HUES48 (cell line): ENCODE data around the gene KIAA1755.
A peak's percentile ranks its signal among the peaks of the same experiment; 100 is the strongest.
"Not testable (repeated sequence)": the region's sequence is repeated elsewhere in the genome, so short reads cannot be mapped to it uniquely, and the experiment has no call there.

ENCODE experiments used
- H3K27ac ChIP-seq: one replicate; pipeline ENCODE4 v1.7.0; 2013; ENCODE audit warnings: low read depth, low read length, inconsistent platforms
- H3K27me3 ChIP-seq: 2 replicates; pipeline ENCODE4 v1.6.1; 2013; ENCODE audit warnings: mild to moderate bottlenecking, low read length; ENCODE audit not compliant: control insufficient read depth, insufficient read depth
- H3K36me3 ChIP-seq: 2 replicates; pipeline ENCODE4 v1.6.1; 2013; ENCODE audit warnings: low read length; ENCODE audit not compliant: control insufficient read depth, insufficient read depth
- H3K4me1 ChIP-seq: 2 replicates; pipeline ENCODE4 v1.6.1; 2013; ENCODE audit warnings: mild to moderate bottlenecking, low read length; ENCODE audit not compliant: control insufficient read depth, insufficient read depth
- H3K4me3 ChIP-seq: 2 replicates; pipeline ENCODE4 v1.5.1; 2013; ENCODE audit warnings: mild to moderate bottlenecking, low read depth, low read length
- H3K9ac ChIP-seq: 2 replicates; pipeline ENCODE4 v1.6.1; 2013; ENCODE audit warnings: mild to moderate bottlenecking, low read depth, low read length, moderate library complexity
- H3K9me3 ChIP-seq: 2 replicates; pipeline ENCODE4 v1.6.1; 2013; ENCODE audit warnings: low read length; ENCODE audit not compliant: control insufficient read depth, insufficient read depth

The KIAA1755 gene

DNA sequence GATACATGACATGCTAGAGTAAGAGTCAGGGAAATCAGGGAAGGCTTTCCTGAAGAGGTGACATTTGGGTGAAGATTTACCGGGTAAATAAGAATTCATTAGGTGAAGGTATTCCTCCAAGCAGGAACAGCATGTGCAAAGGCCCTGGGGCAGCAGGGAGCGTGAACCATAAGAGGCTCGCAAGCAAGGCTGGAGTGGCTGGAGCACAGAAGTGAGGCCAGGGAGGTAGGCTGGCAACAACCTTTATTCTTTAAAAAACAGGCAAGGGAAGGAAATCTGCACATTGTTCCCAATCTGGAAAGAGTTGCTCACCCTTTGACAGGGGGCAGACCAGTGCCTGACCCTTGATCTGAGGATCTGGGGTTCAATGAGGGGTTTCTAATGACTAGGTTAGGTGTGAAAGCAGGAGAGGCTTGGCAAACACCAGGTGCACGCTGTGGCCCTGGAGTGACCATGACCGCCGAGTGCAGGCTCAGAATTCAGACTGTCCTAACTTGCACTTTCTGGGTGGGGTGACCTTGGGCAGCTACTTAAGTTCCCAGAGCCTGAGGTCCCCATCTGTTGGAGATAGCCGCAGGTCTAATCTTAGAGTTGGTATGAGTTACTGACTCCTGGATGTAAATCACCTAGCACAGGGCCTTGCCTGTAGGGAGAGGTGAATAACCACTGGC, 1.9 kb downstream of the KIAA1755 start:
- Histone ChIP-seq H3K36me3 (no peaks in the 10 kb centered on the region), H3K4me3 (no peak overlapping the region), H3K9me3 (no peaks in the 10 kb centered on the region), H3K27ac (no peak overlapping the region), H3K27me3 (peaks cover 18% of the 10 kb centered on the region), H3K9ac (no peak overlapping the region), H3K4me1 (peaks cover 5% of the 10 kb centered on the region; the same call in 1 of the 2 replicates)

DNA sequence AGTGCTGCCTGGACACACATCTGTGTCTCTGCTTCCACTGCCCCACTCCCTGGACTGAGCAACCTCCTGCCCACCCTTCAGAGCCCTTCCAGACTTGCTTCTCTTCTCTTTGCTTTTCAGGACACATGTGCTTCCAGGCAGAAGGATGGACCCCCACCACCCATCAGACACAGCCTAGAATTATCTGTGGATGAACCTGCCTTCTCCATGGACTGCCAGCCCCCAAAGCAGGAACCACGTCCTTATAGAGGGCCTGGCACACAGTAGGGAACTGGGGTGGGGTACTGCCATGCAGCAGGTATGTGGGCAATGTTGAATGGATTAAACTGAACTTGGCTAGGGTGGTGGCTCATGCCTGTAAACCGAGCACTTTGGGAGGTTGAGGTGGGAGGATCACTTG, 3.6 kb downstream of the KIAA1755 start:
- Histone ChIP-seq H3K4me3 (no peak overlapping the region), H3K36me3 (no peaks in the 10 kb centered on the region), H3K9ac (no peak overlapping the region), H3K27ac (no peak overlapping the region), H3K4me1 (peaks cover 15% of the 10 kb centered on the region), H3K9me3 (no peaks in the 10 kb centered on the region), H3K27me3 (peaks cover 18% of the 10 kb centered on the region)

DNA sequence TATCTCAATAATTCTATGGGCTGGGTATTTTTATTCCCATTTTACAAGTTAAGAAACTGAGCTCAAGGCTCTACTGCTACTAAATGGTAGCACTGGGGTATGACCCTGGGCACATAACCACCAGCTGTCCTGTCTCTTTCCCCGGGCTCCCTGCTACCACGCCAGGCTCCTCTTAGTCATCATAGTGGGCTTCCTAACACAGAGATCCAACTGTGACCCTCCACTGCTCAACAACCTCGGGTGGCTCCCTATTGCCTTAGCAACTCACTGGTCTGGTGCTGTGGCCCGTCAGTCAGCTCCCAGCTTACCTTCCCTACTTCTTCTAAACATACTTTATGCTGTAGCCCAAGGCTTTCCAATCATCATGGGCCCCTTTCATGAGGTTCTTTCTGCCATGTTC, 4.5 kb downstream of the KIAA1755 start:
- H3K9me3 ChIP-seq, result no peaks in the 10 kb centered on the region
- H3K36me3 ChIP-seq, result no peaks in the 10 kb centered on the region
- H3K27me3 ChIP-seq, result peaks cover 14% of the 10 kb centered on the region
- no peak overlapping the region for H3K9ac ChIP-seq
- H3K27ac ChIP-seq, result no peak overlapping the region
- no peak overlapping the region for H3K4me3 ChIP-seq
- H3K4me1 ChIP-seq, result peaks cover 15% of the 10 kb centered on the region

DNA sequence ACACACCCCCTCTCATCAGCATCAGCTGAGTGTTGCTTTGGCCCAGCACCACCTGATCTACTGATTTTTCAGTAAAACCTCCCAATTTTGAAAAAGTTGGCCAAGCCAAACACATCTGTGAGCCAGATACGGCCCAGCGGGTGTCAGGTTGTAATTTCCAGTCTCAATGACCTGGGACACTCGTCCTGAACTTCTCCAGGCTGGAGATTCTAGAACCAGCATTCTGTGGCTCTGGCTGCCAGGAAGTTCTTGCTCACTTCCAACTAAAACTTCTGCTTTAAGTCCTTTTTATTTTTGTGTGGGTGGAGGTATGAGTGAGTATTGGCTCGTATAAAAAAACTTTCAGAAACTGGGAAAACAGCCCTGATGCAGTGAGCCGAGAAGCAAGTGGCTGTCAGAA, 5.1 kb downstream of the KIAA1755 start:
- no peak overlapping the region for H3K9ac ChIP-seq
- H3K4me3 ChIP-seq, result no peak overlapping the region
- no peaks in the 10 kb centered on the region for H3K36me3 ChIP-seq
- no peaks in the 10 kb centered on the region for H3K9me3 ChIP-seq
- peaks cover 10% of the 10 kb centered on the region for H3K27me3 ChIP-seq
- no peak overlapping the region for H3K27ac ChIP-seq
- peaks cover 15% of the 10 kb centered on the region for H3K4me1 ChIP-seq

DNA sequence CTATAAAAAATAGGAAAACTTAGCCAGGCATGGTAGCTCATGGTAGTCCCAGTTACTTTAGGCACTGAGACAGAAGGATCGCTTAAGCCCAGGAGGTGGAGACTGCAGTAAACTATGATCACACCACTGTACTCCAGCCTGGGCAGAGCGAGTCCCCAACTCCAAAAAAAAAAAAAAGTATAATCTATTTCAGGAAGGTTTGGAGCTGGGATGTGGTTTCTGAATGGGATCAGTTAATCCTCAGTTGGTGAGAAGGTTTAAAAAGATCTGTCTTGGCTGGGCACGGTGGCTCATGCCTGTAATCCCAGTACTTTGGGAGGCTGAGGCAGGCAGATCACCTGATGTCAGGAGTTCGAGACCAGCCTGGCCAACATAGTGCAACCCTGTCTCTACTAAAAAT, 5.9 kb downstream of the KIAA1755 start:
- H3K36me3 ChIP-seq, H3K4me1 ChIP-seq, H3K27me3 ChIP-seq, H3K9ac ChIP-seq, H3K4me3 ChIP-seq, H3K27ac ChIP-seq, H3K9me3 ChIP-seq: not testable (repeated sequence)

DNA sequence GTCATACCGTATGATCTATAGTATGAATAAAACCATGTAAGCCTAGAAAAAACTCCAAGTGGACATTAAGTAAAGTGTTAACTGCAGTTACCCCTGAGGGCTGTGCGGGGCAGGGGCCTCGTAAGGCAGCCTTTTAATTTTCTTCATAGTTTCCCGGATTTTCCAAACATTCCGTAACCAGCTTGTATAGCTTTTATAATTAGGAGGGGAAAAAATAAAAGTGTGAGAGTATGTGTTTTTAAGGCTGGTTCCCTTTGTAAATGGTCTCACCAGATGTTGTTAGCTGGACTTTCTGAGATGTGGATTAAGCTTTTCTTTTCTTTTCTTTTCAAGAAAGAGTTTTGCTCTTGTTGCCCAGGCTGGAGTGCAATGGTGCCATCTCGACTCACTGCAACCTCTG, 7.0 kb downstream of the KIAA1755 start:
- Histone ChIP-seq H3K4me1 (peaks cover 10% of the 10 kb centered on the region), H3K27me3 (no peaks in the 10 kb centered on the region), H3K27ac (no peak overlapping the region), H3K9me3 (no peaks in the 10 kb centered on the region), H3K36me3 (no peaks in the 10 kb centered on the region), H3K4me3 (no peak overlapping the region), H3K9ac (no peak overlapping the region)

DNA sequence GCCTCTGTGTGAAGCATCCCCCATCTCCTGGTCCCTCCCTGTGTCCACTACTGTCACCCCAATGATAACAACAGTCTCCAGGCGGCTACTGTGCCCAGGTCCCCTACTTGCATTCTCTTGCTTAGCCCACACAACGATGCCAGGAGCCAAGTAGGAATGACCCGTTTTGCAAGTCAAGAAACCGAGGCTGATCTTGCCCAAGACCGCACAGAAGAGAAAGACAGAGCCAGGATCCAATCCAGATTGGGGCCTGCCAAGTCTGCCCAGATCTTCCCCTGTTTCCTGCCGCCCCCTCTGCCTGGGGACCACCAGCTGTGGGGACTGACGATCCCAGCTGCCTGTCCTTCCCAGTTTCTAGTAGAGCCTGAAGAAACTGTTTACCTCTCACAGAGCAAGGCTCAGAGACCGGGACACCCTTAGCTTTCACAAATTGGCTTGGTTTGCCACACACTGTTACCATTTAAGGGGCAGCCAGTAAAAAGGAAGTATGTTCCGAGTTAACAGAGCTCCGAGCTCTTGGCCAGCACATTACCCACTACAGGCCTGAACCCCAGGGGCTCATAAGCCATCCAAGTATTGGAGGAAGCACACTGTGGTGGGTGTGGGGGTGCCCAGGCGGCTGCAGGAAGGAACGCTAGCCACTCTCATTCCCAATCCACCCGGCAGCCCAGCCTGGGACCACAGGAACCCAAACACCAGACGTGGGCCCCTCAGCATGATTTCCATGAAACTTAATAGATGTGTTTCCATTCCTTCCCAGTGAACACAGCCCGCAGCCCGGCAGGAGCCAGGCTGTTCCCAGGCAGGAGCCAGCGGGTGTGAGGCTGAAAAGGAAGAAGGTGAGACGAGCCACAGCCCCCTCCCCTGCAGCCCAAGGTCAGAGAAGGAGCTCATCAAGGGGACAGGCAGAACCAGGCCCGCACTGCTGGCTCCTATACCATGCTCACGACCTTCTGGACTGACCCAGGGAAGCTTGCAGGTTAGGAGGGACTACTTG, 7.9 kb downstream of the KIAA1755 start:
- H3K27me3 ChIP-seq, result no peaks in the 10 kb centered on the region
- no peak overlapping the region for H3K4me3 ChIP-seq
- no peaks in the 10 kb centered on the region for H3K9me3 ChIP-seq
- H3K36me3 ChIP-seq, result no peaks in the 10 kb centered on the region
- H3K27ac ChIP-seq, result peak overlapping the region; percentile 72
- no peak overlapping the region for H3K9ac ChIP-seq
- peaks cover 10% of the 10 kb centered on the region for H3K4me1 ChIP-seq

DNA sequence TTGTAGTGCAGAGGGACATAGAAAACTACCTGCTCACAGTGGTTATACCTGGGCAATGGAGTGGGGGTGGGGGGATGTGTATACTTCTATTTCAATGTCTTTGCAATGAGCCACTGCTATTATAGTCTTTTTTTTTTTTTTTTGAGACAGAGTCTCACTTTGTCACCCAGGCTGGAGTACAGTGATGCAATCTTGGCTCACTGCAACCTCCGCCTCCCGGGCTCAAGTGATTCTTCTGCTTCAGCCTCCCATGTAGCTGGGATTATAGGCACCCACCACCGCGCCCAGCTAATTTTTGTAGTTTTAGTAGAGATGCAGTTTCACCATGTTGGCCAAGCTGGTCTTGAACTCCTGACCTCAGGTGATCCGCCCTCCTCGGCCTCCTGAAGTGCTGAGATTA, 9.1 kb downstream of the KIAA1755 start:
- not testable (repeated sequence) for H3K9ac ChIP-seq, H3K36me3 ChIP-seq, H3K4me1 ChIP-seq, H3K27me3 ChIP-seq, H3K4me3 ChIP-seq, H3K9me3 ChIP-seq, H3K27ac ChIP-seq

DNA sequence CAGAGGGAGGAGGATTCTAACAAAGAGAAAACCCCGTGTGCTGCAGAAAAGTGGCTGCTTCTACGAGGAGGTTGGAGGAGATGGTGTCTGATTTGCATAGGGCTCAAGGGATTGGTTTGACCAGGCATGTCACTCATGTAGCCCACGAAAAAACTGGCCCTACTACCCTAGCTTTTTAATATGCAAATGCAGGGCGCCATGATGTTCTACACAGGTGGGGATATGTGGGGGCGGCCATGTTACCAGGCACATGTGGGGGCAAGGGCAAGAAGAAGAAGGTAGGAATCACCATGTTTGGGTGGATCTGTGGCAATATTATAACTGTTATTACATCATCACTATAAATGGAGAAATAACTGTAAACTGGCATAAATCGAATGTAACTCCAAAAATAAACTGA, 9.9 kb downstream of the KIAA1755 start:
- no peaks in the 10 kb centered on the region for H3K9me3 ChIP-seq
- H3K4me3 ChIP-seq, result no peak overlapping the region
- no peak overlapping the region for H3K9ac ChIP-seq
- H3K36me3 ChIP-seq, result no peaks in the 10 kb centered on the region
- H3K27me3 ChIP-seq, result no peaks in the 10 kb centered on the region
- H3K27ac ChIP-seq, result no peak overlapping the region
- peaks cover 10% of the 10 kb centered on the region for H3K4me1 ChIP-seq

DNA sequence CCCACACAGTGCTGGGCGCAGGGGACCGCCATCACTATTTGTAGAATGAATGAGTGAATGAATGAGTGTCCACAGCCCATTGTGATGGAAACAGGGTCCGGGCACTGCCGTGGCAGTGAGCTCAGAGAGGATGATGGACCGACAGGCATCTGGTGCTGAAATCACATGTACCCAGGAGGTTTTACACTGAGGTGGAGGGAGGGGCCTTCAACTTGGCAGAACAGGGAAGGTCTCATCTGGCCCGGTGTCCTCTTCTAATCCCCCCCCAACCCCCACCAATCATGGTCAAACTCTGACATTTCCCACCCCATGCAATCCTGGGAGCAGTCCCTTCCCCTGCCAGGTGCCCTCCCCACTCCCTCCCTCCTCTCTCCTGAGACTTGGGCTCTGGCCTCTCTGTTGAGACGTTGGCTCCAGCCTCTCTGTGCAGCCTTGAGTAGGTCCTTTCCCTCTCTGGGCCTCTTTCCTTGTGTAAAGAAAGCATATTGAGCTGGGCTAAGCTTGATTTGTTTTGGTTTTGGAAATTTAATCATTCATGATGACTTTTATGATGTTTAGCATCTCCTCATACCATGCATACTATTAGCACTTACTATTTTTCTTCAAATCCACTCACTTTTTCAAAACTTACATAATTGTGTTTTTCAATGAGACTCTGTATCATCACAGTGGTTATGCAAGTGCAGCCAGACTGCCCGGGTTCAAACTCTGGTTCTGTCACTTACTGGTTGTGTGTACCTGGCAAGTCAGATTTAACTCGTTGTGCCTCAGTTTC, 10.8 kb downstream of the KIAA1755 start:
- H3K27ac ChIP-seq, result no peak overlapping the region
- H3K9me3 ChIP-seq, result no peaks in the 10 kb centered on the region
- no peak overlapping the region for H3K9ac ChIP-seq

More for the DNA sequence above, 10.8 kb downstream of the KIAA1755 start:
- H3K27me3 ChIP-seq, result no peaks in the 10 kb centered on the region
- peaks cover 10% of the 10 kb centered on the region for H3K4me1 ChIP-seq
- H3K4me3 ChIP-seq, result no peak overlapping the region
- no peaks in the 10 kb centered on the region for H3K36me3 ChIP-seq
